MCF 10A (cell line): Measurements from ENCODE around the gene GSG1L. TPM values are rescaled to one million over a fixed set of nuclear protein-coding genes. Genes with fewer than 3 reads are reported as not detected.

Experiments
- BruUV-seq: library from RNA; stranded (reverse); fragments of 400-500 nt; replicated peaks from 2 replicates; lab custom pipeline; 2021; lab: Mats Ljungman, UMichigan
- CTCF ChIA-PET: fragments of 300-600 bp; sonication (Branson Sonifier 250); formaldehyde crosslinking; extraction: SDS; loops from one replicate; lab custom pipeline; 2021; ENCODE audit warnings: antibody characterized with exemption, inconsistent platforms; lab: Yijun Ruan, JAX
- POLR2A ChIA-PET: fragments of 300-600, 350-650 bp; sonication (Branson Sonifier 250); formaldehyde crosslinking; extraction: SDS; loops from one replicate; lab custom pipeline; 2020; ENCODE audit warnings: antibody characterized with exemption, inconsistent platforms; lab: Yijun Ruan, JAX
- DNase-seq: peaks from one replicate; pipeline ENCODE4 v3.0.0-alpha.2; 2018; ENCODE audit not compliant: unreplicated experiment
- H3K27ac Mint-ChIP-seq: one replicate; pipeline ENCODE4 v1.8.0; 2022; ENCODE audit warnings: mild to moderate bottlenecking, low read depth, mixed read lengths; ENCODE audit not compliant: unreplicated experiment
- H3K27me3 Mint-ChIP-seq: one replicate; pipeline ENCODE4 v1.8.0; 2022; ENCODE audit warnings: mixed read lengths; ENCODE audit not compliant: insufficient read depth, unreplicated experiment
- H3K36me3 Mint-ChIP-seq: one replicate; pipeline ENCODE4 v1.8.0; 2022; ENCODE audit warnings: mild to moderate bottlenecking, moderate library complexity, mixed read lengths; ENCODE audit not compliant: insufficient read depth, unreplicated experiment
- H3K4me1 Mint-ChIP-seq: one replicate; pipeline ENCODE4 v1.8.0; 2022; ENCODE audit warnings: mixed read lengths; ENCODE audit not compliant: insufficient read depth, unreplicated experiment
- H3K4me3 Mint-ChIP-seq: one replicate; pipeline ENCODE4 v1.8.0; 2022; ENCODE audit warnings: mild to moderate bottlenecking, moderate library complexity, mixed read lengths; ENCODE audit not compliant: unreplicated experiment
- H3K9me3 Mint-ChIP-seq: one replicate; pipeline ENCODE4 v1.8.0; 2022; ENCODE audit warnings: mixed read lengths; ENCODE audit not compliant: unreplicated experiment
- intact Hi-C: fragments of 100-400 bp; cut with micrococcal nuclease; formaldehyde crosslinking; loops from 2 replicates; pipeline ENCODE4 v1.14.1; 2022
- total RNA-seq: library from RNA; stranded (reverse); gene quantifications from 2 replicates; pipeline ENCODE4 v1.2.3, GENCODE V29; 2022
- TF ChIP-seq, protein P1 (sequence below): fragments of 200-600 bp; IDR thresholded peaks from one replicate; pipeline ENCODE4 v1.8.0; 2022; ENCODE audit warnings: antibody characterized with exemption, mild to moderate bottlenecking; ENCODE audit not compliant: unreplicated experiment

Gene GSG1L
- total RNA-seq, 1 experiment from 2014 or later: not detected

DNA sequence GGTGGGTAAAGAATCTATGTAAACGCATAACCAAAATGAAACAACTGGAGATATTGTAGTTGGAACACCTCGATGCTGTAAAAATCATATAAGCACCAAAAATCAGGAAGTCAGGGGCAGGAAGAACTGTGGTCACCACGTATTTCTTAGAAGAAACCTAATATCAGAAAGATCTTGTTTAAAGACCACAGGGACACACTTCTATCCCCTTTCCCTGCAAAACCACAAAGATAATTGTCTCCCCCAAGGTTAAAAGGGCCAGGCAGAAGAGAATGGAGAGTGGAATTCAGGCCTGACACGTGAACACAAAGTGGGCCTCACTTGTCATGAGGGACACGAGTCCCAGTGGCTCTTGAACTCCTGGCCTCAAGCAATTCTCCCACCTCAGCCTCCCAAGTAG lies 68.1 kb downstream of the GSG1L start:
- BruUV-seq: no TSS peak
- H3K4me3 Mint-ChIP-seq: no peak overlapping the region
- no peaks in the 10 kb centered on the region for H3K27me3 Mint-ChIP-seq
- TF ChIP-seq, protein P1, sequence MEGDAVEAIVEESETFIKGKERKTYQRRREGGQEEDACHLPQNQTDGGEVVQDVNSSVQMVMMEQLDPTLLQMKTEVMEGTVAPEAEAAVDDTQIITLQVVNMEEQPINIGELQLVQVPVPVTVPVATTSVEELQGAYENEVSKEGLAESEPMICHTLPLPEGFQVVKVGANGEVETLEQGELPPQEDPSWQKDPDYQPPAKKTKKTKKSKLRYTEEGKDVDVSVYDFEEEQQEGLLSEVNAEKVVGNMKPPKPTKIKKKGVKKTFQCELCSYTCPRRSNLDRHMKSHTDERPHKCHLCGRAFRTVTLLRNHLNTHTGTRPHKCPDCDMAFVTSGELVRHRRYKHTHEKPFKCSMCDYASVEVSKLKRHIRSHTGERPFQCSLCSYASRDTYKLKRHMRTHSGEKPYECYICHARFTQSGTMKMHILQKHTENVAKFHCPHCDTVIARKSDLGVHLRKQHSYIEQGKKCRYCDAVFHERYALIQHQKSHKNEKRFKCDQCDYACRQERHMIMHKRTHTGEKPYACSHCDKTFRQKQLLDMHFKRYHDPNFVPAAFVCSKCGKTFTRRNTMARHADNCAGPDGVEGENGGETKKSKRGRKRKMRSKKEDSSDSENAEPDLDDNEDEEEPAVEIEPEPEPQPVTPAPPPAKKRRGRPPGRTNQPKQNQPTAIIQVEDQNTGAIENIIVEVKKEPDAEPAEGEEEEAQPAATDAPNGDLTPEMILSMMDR: no peak
- ChIA-PET CTCF (no interaction called here), POLR2A (no interaction called here)
- H3K36me3 Mint-ChIP-seq: no peaks in the 10 kb centered on the region
- H3K9me3 Mint-ChIP-seq: peaks cover 13% of the 10 kb centered on the region
- H3K27ac Mint-ChIP-seq: no peak overlapping the region
- intact Hi-C loops: no loop called here
- no peaks in the 10 kb centered on the region for H3K4me1 Mint-ChIP-seq
- no peak for DNase-seq

DNA sequence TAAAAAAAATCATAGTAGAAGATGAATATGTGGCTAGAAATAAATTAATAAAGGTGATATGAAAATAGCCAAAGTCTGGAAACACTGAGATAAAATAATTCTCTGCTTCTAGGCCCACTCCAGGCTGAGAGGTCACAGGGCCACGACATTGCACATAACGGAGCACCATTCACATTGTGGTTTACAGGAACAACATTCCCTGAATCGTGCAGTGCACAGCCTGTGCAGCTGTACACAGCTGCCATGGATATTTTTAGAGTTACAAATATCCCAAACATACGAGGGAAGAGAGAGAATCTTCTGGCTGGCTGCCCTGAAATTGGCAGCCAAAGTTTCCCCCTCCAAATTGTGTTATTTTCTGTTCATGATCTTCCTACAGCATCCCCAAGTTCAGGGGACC lies 68.8 kb downstream of the GSG1L start:
- no TSS peak for BruUV-seq
- H3K27ac Mint-ChIP-seq: no peak overlapping the region
- no peaks in the 10 kb centered on the region for H3K27me3 Mint-ChIP-seq
- TF ChIP-seq, protein P1: no peak
- H3K9me3 Mint-ChIP-seq: peaks cover 13% of the 10 kb centered on the region
- POLR2A ChIA-PET: no interaction called here
- intact Hi-C loops: no loop called here
- H3K4me1 Mint-ChIP-seq: no peaks in the 10 kb centered on the region
- no peak overlapping the region for H3K4me3 Mint-ChIP-seq
- CTCF ChIA-PET: no interaction called here
- no peak for DNase-seq
- no peaks in the 10 kb centered on the region for H3K36me3 Mint-ChIP-seq

DNA sequence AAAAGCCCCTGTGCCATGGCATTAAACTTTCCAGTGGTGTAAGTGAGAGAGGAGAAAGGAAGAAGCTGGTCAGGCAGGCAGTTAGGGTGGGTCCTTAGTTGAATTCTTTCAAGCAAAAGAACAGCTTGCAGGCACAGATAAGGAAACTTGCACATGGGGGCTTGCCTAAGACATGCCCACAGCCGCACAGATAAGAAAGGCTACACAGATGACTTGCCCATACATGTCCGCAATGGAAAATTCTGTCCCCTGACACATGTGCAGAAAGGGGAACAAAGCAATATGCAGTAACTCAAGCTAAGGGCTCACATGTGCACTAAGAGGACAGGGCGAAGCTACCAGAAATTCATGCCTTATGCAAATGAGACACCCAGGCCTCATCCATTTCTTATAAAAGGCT lies 69.9 kb downstream of the GSG1L start:
- no peak for DNase-seq
- Mint-ChIP-seq H3K36me3 (no peaks in the 10 kb centered on the region), H3K4me3 (no peak overlapping the region), H3K9me3 (peaks cover 13% of the 10 kb centered on the region), H3K4me1 (no peaks in the 10 kb centered on the region), H3K27ac (no peak overlapping the region), H3K27me3 (no peaks in the 10 kb centered on the region)
- TF ChIP-seq, protein P1: no peak
- no TSS peak for BruUV-seq
- ChIA-PET POLR2A (interaction anchor here (0.8 kb wide), 1 partner anchor 63 kb away, joined by 5 read pairs; no protein-coding TSS in a partner anchor), CTCF (interaction anchor here (0.7 kb wide), 1 partner anchor 65 kb away, joined by 3 read pairs; no protein-coding TSS in a partner anchor)
- intact Hi-C loops: no loop called here

DNA sequence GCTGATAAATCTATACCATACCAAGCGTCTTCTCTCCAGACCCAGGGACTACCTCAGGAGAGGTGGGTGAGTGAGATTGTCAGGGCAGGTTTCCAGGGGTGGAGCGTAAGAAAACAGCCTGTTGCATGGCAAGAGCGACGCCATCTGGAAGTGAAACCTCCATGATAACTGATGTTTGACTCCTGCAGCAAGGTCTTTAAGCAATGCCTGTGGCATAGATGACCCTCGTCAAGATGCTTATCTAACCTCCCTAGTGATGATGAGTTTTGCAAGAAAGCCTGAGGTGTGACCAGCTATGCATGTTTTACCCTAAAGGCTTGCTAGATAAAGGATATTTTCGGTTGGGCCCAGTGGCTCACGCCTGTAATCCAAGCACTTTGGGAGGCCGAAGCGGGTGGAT lies 71.6 kb downstream of the GSG1L start:
- no peak overlapping the region for H3K27ac Mint-ChIP-seq
- H3K4me1 Mint-ChIP-seq: no peaks in the 10 kb centered on the region
- BruUV-seq: no TSS peak
- TF ChIP-seq, protein P1: no peak
- ChIA-PET POLR2A (no interaction called here), CTCF (interaction anchor here (0.6 kb wide), 1 partner anchor 139 kb away, joined by 3 read pairs; no protein-coding TSS in a partner anchor)
- DNase-seq: no peak
- H3K36me3 Mint-ChIP-seq: no peaks in the 10 kb centered on the region
- peaks cover 13% of the 10 kb centered on the region for H3K9me3 Mint-ChIP-seq
- intact Hi-C loops: no loop called here
- H3K27me3 Mint-ChIP-seq: no peaks in the 10 kb centered on the region
- no peak overlapping the region for H3K4me3 Mint-ChIP-seq
